ENCODE data around the gene CDCP1. TPM values are rescaled to one million over a fixed set of nuclear protein-coding genes. Genes with fewer than 3 reads are reported as not detected.

The CDCP1 gene
- total and polyA plus RNA-seq, 4 donors, result 0.33 to 8.9 (median 3.0) TPM

- no peak overlapping the region for H3K4me3 ChIP-seq (ENCODE audit: low read length in 2 of 2)
- no peaks in the 10 kb centered on the region for H3K9me3 ChIP-seq (ENCODE audit: control insufficient read depth, low read length)
- H3K4me1 ChIP-seq (ENCODE audit: control insufficient read depth in 1 of 2, insufficient read depth in 2 of 2, low read length in 2 of 2), result no peaks in the 10 kb centered on the region
- H3K27me3 ChIP-seq (ENCODE audit: control insufficient read depth in 1 of 2, insufficient read depth in 2 of 2, low read length in 1 of 2), result no peaks in the 10 kb centered on the region
- intact Hi-C loops (cut with DNase I), result no loop called here
- no peak overlapping the region for H3K27ac ChIP-seq (ENCODE audit: low read depth in 1 of 2, low read length in 2 of 2)
- H3K36me3 ChIP-seq (ENCODE audit: control insufficient read depth in 1 of 2, insufficient read depth in 2 of 2, low read length in 1 of 2), result no peaks in the 10 kb centered on the region
- ATAC-seq (ENCODE audit: low FRiP score) (no peak), DNase-seq (no peak)
- 86 to 93% methylated on average over 3 of the region's 3 CpGs for WGBS, 2 donors
These were observed 79.9 kb downstream of the CDCP1 start for GRCh38 chr3:45066109-45066801.

GRCh38 chr3:45065373-45065720 lies 80.8 kb downstream of the CDCP1 start:
- Histone ChIP-seq H3K27me3 (ENCODE audit: control insufficient read depth in 1 of 2, insufficient read depth in 2 of 2, low read length in 1 of 2) (no peaks in the 10 kb centered on the region), H3K27ac (ENCODE audit: low read depth in 1 of 2, low read length in 2 of 2) (no peak overlapping the region), H3K9me3 (ENCODE audit: control insufficient read depth, low read length) (no peaks in the 10 kb centered on the region), H3K36me3 (ENCODE audit: control insufficient read depth in 1 of 2, insufficient read depth in 2 of 2, low read length in 1 of 2) (no peaks in the 10 kb centered on the region), H3K4me3 (ENCODE audit: low read length in 2 of 2) (no peak overlapping the region), H3K4me1 (ENCODE audit: control insufficient read depth in 1 of 2, insufficient read depth in 2 of 2, low read length in 2 of 2) (no peaks in the 10 kb centered on the region)
- intact Hi-C loops (cut with DNase I), result no loop called here
- 94 to 96% methylated on average over 1 of the region's 1 CpG for WGBS, 2 donors
- DNase-seq (no peak), ATAC-seq (ENCODE audit: low FRiP score) (no peak)

GRCh38 chr3:45064512-45065372 lies 81.4 kb downstream of the CDCP1 start:
- H3K36me3 ChIP-seq (ENCODE audit: control insufficient read depth in 1 of 2, insufficient read depth in 2 of 2, low read length in 1 of 2), result no peaks in the 10 kb centered on the region
- no peak for ATAC-seq (ENCODE audit: low FRiP score)
- intact Hi-C loops (cut with DNase I), result no loop called here
- no peak overlapping the region for H3K4me3 ChIP-seq (ENCODE audit: low read length in 2 of 2)
- H3K9me3 ChIP-seq (ENCODE audit: control insufficient read depth, low read length), result no peaks in the 10 kb centered on the region
- H3K4me1 ChIP-seq (ENCODE audit: control insufficient read depth in 1 of 2, insufficient read depth in 2 of 2, low read length in 2 of 2), result no peaks in the 10 kb centered on the region
- no peak overlapping the region for H3K27ac ChIP-seq (ENCODE audit: low read depth in 1 of 2, low read length in 2 of 2)
- H3K27me3 ChIP-seq (ENCODE audit: control insufficient read depth in 1 of 2, insufficient read depth in 2 of 2, low read length in 1 of 2), result no peaks in the 10 kb centered on the region
- peak in 1 of 2 donors; percentile 72 for DNase-seq
- 62 to 64% methylated on average over 12 of the region's 12 CpGs for WGBS, 2 donors

GRCh38 chr3:45062697-45063070 lies 83.5 kb downstream of the CDCP1 start:
- WGBS, 2 donors, result 100% methylated on average over 1 of the region's 1 CpG
- H3K27me3 ChIP-seq (ENCODE audit: control insufficient read depth in 1 of 2, insufficient read depth in 2 of 2, low read length in 1 of 2), result no peaks in the 10 kb centered on the region
- H3K36me3 ChIP-seq (ENCODE audit: control insufficient read depth in 1 of 2, insufficient read depth in 2 of 2, low read length in 1 of 2), result no peaks in the 10 kb centered on the region
- H3K4me1 ChIP-seq (ENCODE audit: control insufficient read depth in 1 of 2, insufficient read depth in 2 of 2, low read length in 2 of 2), result no peaks in the 10 kb centered on the region
- no peak overlapping the region for H3K4me3 ChIP-seq (ENCODE audit: low read length in 2 of 2)
- intact Hi-C loops (cut with DNase I), result no loop called here
- ATAC-seq (ENCODE audit: low FRiP score), result no peak
- no peaks in the 10 kb centered on the region for H3K9me3 ChIP-seq (ENCODE audit: control insufficient read depth, low read length)
- no peak overlapping the region for H3K27ac ChIP-seq (ENCODE audit: low read depth in 1 of 2, low read length in 2 of 2)
- no peak for DNase-seq

DNA sequence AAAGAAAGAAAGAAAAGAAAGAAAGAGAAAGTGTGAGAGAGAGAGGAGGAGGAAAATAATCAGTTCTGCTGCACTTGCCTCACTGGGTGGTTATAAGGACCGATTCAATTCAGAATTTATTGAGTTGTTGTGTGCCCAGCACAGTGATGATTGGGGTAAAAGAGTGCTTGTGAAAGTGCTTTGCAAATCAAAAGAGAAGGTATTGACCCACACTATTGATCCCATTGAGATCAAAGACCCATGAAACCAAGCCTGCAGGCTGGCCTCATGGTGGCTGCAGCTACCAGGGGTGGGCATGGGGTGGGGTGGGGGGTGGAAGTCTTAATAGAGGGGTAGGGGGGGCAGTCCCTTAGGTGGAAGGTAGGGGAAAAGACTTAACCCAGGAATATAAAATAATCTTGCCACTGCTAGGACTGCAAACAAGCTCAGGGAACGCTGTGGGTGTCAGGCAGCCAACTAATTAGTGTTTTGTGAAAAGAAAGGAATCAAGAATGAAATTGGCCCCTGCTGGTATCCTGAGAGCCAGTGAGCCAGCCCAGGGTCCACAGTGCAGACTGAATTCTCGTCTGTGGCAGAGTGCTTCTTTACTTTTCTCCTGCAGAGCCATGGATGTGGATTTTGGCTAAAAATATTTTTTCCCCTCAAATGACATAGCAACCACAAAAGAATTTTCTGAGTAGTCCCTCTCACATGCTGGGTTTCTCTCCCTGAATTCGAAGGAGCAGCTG lies 85.8 kb downstream of the CDCP1 start:
- peak overlapping the region in 1 of 2 donors; percentile 48 for H3K27ac ChIP-seq (ENCODE audit: low read depth in 1 of 2, low read length in 2 of 2)
- no peaks in the 10 kb centered on the region for H3K27me3 ChIP-seq (ENCODE audit: control insufficient read depth in 1 of 2, insufficient read depth in 2 of 2, low read length in 1 of 2)
- WGBS, 2 donors, result 19 to 24% methylated on average over 4 of the region's 4 CpGs
- no peaks in the 10 kb centered on the region for H3K36me3 ChIP-seq (ENCODE audit: control insufficient read depth in 1 of 2, insufficient read depth in 2 of 2, low read length in 1 of 2)
- no peaks in the 10 kb centered on the region for H3K9me3 ChIP-seq (ENCODE audit: control insufficient read depth, low read length)
- DNase-seq, result no peak
- ATAC-seq (ENCODE audit: low FRiP score), result no peak
- H3K4me3 ChIP-seq (ENCODE audit: low read length in 2 of 2), result no peak overlapping the region
- no peaks in the 10 kb centered on the region for H3K4me1 ChIP-seq (ENCODE audit: control insufficient read depth in 1 of 2, insufficient read depth in 2 of 2, low read length in 2 of 2)
- intact Hi-C loops (cut with DNase I), result no loop called here

- H3K9me3 ChIP-seq (ENCODE audit: control insufficient read depth, low read length), result no peaks in the 10 kb centered on the region
- intact Hi-C loops (cut with DNase I), result loop anchor here (5.0 kb wide), 2 partner anchors 63 to 143 kb away; no protein-coding TSS in a partner anchor
- no peak for DNase-seq
- H3K27ac ChIP-seq (ENCODE audit: low read depth in 1 of 2, low read length in 2 of 2), result no peak overlapping the region
- ATAC-seq (ENCODE audit: low FRiP score), result no peak
- H3K27me3 ChIP-seq (ENCODE audit: control insufficient read depth in 1 of 2, insufficient read depth in 2 of 2, low read length in 1 of 2), result no peaks in the 10 kb centered on the region
- H3K4me1 ChIP-seq (ENCODE audit: control insufficient read depth in 1 of 2, insufficient read depth in 2 of 2, low read length in 2 of 2), result no peaks in the 10 kb centered on the region
- WGBS, 2 donors, result 54 to 56% methylated on average over 2 of the region's 2 CpGs
- no peak overlapping the region for H3K4me3 ChIP-seq (ENCODE audit: low read length in 2 of 2)
- no peaks in the 10 kb centered on the region for H3K36me3 ChIP-seq (ENCODE audit: control insufficient read depth in 1 of 2, insufficient read depth in 2 of 2, low read length in 1 of 2)
These were observed 87.0 kb downstream of the CDCP1 start for GRCh38 chr3:45059132-45059531.

DNA sequence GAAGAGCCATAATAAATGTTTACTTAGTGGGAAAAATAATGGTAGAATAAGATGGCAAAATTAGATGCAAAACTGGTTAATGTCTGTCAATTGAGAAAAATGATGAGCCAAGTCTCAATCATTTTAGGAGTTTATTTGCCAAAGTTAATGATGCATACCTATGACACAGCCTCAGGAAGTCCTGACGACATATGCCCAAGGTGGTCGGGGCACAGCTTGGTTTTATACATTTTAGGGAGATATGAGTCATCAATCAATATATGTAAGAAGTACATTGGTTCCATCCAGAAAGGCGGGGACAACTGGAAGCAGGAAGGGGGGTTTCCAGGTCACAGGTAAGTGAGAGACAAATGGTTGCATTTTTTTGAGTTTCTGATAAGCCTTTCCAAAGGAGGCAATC lies 88.6 kb downstream of the CDCP1 start:
- Histone ChIP-seq H3K4me1 (ENCODE audit: control insufficient read depth in 1 of 2, insufficient read depth in 2 of 2, low read length in 2 of 2) (no peaks in the 10 kb centered on the region), H3K4me3 (ENCODE audit: low read length in 2 of 2) (no peak overlapping the region), H3K27me3 (ENCODE audit: control insufficient read depth in 1 of 2, insufficient read depth in 2 of 2, low read length in 1 of 2) (no peaks in the 10 kb centered on the region), H3K27ac (ENCODE audit: low read depth in 1 of 2, low read length in 2 of 2) (peak overlapping the region in 1 of 2 donors; percentile 14), H3K36me3 (ENCODE audit: control insufficient read depth in 1 of 2, insufficient read depth in 2 of 2, low read length in 1 of 2) (no peaks in the 10 kb centered on the region), H3K9me3 (ENCODE audit: control insufficient read depth, low read length) (no peaks in the 10 kb centered on the region)
- ATAC-seq (ENCODE audit: low FRiP score) (no peak), DNase-seq (no peak)
- 93% methylated on average over 3 of the region's 3 CpGs for WGBS, 2 donors
- intact Hi-C loops (cut with DNase I), result loop anchor here (5.0 kb wide), 2 partner anchors 65 to 145 kb away; no protein-coding TSS in a partner anchor

DNA sequence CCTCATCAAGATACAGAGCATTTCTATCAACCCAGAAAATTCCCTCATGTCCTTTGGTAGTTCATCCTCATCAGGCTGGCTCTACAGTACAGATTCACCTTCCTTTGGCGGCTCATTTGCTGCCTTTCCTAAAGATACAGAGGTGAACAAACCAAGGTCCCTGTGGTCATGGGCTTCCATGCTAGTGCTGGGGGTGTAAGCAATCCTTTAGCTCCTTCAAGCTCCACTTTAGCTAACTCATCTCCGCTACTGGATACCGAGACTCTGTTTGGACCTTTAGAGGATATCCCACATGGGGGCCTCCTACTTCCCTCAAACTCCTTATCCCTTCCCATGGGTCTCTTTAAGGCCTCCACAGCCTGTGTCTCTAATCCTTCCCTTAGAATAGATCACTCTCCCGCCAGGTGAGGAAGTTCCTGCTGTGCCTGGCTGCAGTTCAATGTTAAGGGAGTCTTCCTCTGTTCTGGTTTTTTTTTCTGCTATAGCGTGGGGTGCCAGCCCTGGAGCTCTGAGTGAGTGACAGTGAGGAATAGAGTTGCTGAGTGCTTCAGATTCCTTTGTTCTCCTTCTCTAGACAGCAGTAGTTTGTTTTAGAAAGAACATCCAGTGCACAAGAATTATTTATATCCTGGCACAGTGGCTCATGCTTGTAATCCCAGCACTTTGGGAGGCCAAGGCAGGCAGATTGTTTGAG lies 89.4 kb downstream of the CDCP1 start:
- no peak overlapping the region for H3K4me3 ChIP-seq (ENCODE audit: low read length in 2 of 2)
- H3K27me3 ChIP-seq (ENCODE audit: control insufficient read depth in 1 of 2, insufficient read depth in 2 of 2, low read length in 1 of 2), result no peaks in the 10 kb centered on the region
- ATAC-seq (ENCODE audit: low FRiP score) (peak; percentile 29), DNase-seq (no peak)
- WGBS, 2 donors, result 63 to 83% methylated on average over 5 of the region's 5 CpGs
- intact Hi-C loops (cut with DNase I), result loop anchor here (5.0 kb wide), 2 partner anchors 66 to 146 kb away; no protein-coding TSS in a partner anchor
- no peaks in the 10 kb centered on the region for H3K36me3 ChIP-seq (ENCODE audit: control insufficient read depth in 1 of 2, insufficient read depth in 2 of 2, low read length in 1 of 2)
- no peaks in the 10 kb centered on the region for H3K9me3 ChIP-seq (ENCODE audit: control insufficient read depth, low read length)
- H3K4me1 ChIP-seq (ENCODE audit: control insufficient read depth in 1 of 2, insufficient read depth in 2 of 2, low read length in 2 of 2), result no peaks in the 10 kb centered on the region
- H3K27ac ChIP-seq (ENCODE audit: low read depth in 1 of 2, low read length in 2 of 2), result peak overlapping the region in 1 of 2 donors; percentile 73
